Rectal smooth muscle tissue (tissue), 1 donor: Measurements from ENCODE around the gene SLC49A4.

Experiments used
- H3K27ac ChIP-seq: one replicate; pipeline ENCODE4 v1.7.0; 2013; ENCODE audit warnings: low read depth, low read length, inconsistent platforms
- H3K27me3 ChIP-seq: one replicate; pipeline ENCODE4 v1.7.0; 2013; ENCODE audit warnings: low read length; ENCODE audit not compliant: control insufficient read depth, insufficient read depth
- H3K36me3 ChIP-seq: one replicate; pipeline ENCODE4 v1.7.0; 2013; ENCODE audit warnings: low read length; ENCODE audit not compliant: control insufficient read depth, insufficient read depth
- H3K4me1 ChIP-seq: one replicate; pipeline ENCODE4 v1.7.0; 2013; ENCODE audit warnings: low read length; ENCODE audit not compliant: control insufficient read depth, insufficient read depth
- H3K4me3 ChIP-seq: one replicate; pipeline ENCODE4 v1.7.0; 2013; ENCODE audit warnings: low read length
- H3K9ac ChIP-seq: one replicate; pipeline ENCODE4 v1.7.0; 2013; ENCODE audit warnings: low read length

The SLC49A4 gene

DNA sequence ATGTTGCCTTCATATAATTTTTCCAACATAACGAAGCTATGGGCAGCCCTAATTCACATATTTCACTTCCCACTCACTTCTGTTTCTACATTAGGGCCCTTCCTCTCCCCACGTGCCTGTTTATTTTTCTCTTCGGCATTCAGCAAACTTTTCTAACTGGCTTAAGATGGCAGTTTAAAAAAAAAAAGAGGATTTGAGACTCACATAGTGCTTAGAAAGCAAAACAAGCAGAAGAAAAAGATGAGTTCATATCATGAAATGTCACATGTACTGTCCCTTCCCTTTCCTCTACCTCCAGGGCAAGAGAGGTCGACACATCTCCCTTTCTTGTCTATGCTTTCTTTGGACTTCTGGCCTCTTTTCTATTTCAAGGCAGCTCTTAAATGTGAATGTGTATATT, 30.6 kb downstream of the SLC49A4 start:
- Histone ChIP-seq H3K27ac (no peak overlapping the region), H3K27me3 (no peaks in the 10 kb centered on the region), H3K36me3 (no peaks in the 10 kb centered on the region), H3K4me1 (no peaks in the 10 kb centered on the region), H3K9ac (no peak overlapping the region), H3K4me3 (no peak overlapping the region)

DNA sequence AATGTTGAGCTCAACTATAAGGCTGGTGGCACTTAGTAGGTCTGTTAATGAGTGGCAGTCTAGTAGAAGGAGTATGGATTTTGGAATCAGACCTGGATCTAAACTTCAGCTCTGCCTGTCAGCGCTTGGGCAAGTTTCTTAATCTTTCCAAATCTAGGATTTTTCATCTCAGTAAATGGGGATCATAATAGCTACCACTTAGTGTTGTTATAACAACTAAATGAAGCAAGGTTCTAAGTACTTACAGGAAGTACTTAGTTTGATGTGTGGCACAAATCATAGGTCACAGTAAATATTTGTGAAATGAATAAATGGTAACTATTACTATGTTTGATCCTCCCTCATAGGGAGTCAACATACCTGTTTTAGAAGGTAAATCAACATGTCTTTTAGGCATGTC, 31.4 kb downstream of the SLC49A4 start:
- H3K4me3 ChIP-seq, result no peak overlapping the region
- H3K27me3 ChIP-seq, result no peaks in the 10 kb centered on the region
- no peak overlapping the region for H3K27ac ChIP-seq
- H3K9ac ChIP-seq, result no peak overlapping the region
- no peaks in the 10 kb centered on the region for H3K36me3 ChIP-seq
- H3K4me1 ChIP-seq, result no peaks in the 10 kb centered on the region

DNA sequence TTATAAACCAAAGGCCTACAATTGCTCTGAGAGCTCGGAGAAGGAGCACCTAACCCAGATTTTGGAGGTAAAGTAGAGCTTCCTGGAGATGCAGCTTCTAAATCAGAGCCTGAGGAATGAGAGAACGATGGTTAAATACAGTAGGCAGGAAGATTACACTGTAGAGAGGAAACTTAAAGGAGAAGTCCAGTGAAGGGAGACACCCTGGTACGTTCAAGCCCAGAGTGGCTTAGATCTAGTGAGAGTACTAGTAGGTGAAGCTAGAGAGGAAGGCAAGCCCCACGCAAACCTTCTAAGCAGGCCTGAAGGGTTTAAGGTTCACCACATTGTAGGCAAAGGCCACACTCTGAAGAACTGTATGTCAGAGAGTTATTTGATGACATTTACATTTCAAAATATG, 33.4 kb downstream of the SLC49A4 start:
- Histone ChIP-seq H3K9ac (no peak overlapping the region), H3K4me1 (no peaks in the 10 kb centered on the region), H3K4me3 (no peak overlapping the region), H3K27ac (no peak overlapping the region), H3K36me3 (peaks cover 2% of the 10 kb centered on the region), H3K27me3 (no peaks in the 10 kb centered on the region)

DNA sequence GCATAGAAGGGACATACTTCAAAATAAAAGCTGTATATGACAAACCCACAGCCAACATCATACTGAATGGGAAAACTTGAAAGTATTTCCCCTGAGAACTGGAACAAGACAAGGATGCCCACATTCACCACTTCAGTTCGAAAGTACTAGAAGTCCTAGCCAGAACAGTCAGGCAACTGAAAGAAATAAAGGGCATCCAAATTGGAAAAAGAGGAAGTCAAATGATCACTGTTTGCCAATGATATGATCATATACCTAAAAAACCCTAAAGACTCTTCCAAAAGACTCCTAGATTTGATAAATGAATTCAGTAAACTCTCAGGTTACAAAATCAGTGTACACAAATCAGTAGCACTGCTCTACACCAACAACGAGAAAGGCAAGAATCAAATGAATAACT, 40.7 kb downstream of the SLC49A4 start:
- Histone ChIP-seq H3K36me3 (peaks cover 2% of the 10 kb centered on the region), H3K27me3 (no peaks in the 10 kb centered on the region), H3K27ac (no peak overlapping the region), H3K9ac (no peak overlapping the region), H3K4me1 (no peaks in the 10 kb centered on the region), H3K4me3 (no peak overlapping the region)

DNA sequence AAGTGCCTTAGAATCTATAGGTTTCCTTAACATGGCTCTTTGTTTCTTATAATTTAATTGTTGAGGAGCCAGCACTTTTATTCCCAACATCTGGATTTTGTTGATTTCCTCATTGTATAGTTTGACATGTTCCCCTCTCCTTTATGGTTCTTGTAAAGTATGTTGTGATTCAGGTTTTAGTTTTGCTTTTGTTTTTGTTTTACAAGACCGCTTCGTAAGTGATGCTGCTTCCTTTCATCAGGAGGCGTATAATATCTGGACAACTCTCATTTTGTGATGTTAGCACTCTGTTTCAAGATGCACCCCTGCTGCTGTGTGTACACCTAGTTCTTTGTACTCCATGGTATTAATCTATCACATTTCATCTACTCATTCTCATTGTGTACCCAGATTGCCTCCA, 48.7 kb downstream of the SLC49A4 start:
- Histone ChIP-seq H3K9ac (no peak overlapping the region), H3K4me3 (no peak overlapping the region), H3K36me3 (no peaks in the 10 kb centered on the region), H3K4me1 (no peaks in the 10 kb centered on the region), H3K27ac (no peak overlapping the region), H3K27me3 (no peaks in the 10 kb centered on the region)

DNA sequence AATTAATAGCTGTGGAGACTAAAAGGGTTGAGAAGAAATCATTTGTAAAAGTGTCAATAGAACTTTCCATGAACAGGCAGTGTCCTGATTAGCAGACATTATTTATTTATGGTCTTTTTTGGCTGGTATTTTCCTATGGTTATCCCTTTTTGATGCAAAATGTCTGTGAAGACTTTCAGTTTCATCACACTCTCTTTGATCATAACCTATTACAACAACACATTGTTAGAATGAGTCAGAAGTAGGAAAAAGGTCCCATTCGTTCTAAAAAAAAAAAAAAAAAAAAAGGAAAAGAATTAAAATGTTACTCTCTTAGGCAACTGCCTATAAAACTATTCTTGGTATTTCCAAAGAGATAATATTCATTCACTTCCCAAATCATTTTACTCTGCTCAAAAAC, 62.1 kb downstream of the SLC49A4 start:
- no peaks in the 10 kb centered on the region for H3K4me1 ChIP-seq
- H3K27ac ChIP-seq, result no peak overlapping the region
- H3K9ac ChIP-seq, result no peak overlapping the region
- peaks cover 3% of the 10 kb centered on the region for H3K36me3 ChIP-seq
- H3K27me3 ChIP-seq, result no peaks in the 10 kb centered on the region
- H3K4me3 ChIP-seq, result no peak overlapping the region

DNA sequence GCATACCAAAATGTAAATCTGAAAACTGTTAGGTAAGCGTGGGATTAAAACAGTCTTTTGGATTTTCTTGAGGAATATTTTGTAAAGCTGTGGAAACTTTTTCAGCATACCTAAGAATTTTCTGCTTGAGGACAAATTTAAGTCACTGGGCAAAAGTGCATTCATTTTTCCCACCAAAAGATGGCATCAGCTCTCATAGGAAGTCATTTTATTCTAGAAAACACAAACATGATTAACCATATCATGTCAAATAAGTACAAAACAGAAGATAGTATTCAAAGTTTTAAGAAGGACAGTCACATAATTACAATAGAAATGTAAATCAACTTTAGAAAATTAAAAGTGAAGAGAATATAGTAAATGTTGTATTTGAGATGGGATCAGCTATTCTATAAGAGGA, 63.5 kb downstream of the SLC49A4 start:
- Histone ChIP-seq H3K27ac (no peak overlapping the region), H3K36me3 (peaks cover 3% of the 10 kb centered on the region), H3K4me1 (no peaks in the 10 kb centered on the region), H3K9ac (no peak overlapping the region), H3K4me3 (no peak overlapping the region), H3K27me3 (no peaks in the 10 kb centered on the region)

DNA sequence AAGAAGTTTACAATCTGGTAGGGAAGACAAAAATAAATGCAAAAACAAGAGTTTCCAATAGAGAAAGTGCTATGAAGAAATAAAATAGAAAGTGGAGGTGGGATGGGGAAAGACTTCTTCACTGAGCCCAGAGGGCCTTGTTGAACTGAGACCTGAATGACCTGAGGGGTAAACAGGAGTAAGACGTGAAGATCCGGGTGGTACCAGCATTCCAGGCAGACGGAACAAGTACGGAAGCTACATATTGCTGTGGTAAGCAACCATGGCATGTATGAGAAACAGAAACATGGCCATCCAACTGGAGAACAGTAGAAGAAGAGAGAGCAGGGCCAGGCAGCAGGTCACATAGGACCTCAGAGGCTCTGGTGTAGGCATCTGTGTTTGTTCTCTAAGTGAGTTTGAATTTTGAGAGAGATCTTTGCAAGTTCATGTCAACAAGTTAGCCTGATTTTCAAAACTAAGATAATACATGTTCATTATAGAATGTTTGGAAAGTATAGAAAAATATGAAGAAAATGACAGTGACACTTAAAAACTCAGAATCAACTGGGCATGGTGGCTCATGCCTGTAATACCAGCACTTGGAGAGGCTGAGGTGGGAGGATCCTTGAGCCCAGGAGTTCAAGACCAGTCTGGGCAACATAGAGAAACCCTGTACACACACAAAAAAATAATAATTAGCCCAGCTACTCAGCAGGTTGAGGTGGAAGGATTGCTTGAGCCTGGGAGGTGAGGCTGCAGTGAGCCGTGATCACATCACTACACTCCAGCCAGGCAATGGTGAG, 64.3 kb downstream of the SLC49A4 start:
- Histone ChIP-seq H3K4me3 (no peak overlapping the region), H3K27ac (no peak overlapping the region), H3K27me3 (no peaks in the 10 kb centered on the region), H3K36me3 (peaks cover 3% of the 10 kb centered on the region), H3K4me1 (no peaks in the 10 kb centered on the region), H3K9ac (no peak overlapping the region)

DNA sequence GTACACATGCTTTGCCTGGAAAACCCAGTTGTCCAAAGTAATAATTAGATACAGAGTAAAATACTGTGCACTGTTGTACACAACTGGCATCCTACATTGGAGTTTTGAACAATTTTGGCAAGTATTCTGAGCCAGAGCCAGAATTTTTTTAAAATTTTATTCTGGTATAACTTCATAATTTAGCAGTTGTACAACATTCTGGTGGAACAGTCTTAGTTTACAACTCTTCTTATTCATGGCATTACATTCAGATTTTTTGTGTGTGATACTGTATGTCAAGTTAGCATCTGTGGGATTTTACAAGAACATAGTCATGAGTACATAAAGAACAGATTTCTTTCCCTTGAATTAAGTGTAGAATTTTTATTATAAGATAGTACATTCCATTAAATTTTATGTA, 67.5 kb downstream of the SLC49A4 start:
- no peak overlapping the region for H3K9ac ChIP-seq
- H3K4me3 ChIP-seq, result no peak overlapping the region
- no peak overlapping the region for H3K27ac ChIP-seq
- H3K36me3 ChIP-seq, result peaks cover 3% of the 10 kb centered on the region
- H3K27me3 ChIP-seq, result no peaks in the 10 kb centered on the region
- H3K4me1 ChIP-seq, result no peaks in the 10 kb centered on the region

DNA sequence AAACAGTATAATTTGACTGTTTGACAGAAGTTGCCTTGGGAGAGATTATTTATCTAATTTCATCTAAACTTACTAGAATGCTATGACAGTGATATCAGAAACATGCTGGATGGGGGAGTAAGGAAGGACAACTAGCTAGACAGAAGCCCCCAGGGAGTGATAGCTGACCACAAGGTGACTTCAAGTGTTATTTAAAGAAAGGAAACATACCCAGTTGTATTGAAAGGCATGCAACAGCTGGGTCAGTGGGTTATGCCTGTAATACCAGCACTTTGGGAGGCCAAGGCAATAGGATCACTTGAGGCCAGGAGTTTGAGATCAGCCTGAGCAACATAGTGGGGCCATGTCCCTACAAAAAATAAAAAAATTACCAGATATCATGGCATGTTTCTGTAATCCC, 69.6 kb downstream of the SLC49A4 start:
- H3K4me1 ChIP-seq, result no peaks in the 10 kb centered on the region
- no peak overlapping the region for H3K4me3 ChIP-seq
- H3K27ac ChIP-seq, result no peak overlapping the region
- H3K27me3 ChIP-seq, result no peaks in the 10 kb centered on the region
- no peak overlapping the region for H3K9ac ChIP-seq
- peaks cover 3% of the 10 kb centered on the region for H3K36me3 ChIP-seq

DNA sequence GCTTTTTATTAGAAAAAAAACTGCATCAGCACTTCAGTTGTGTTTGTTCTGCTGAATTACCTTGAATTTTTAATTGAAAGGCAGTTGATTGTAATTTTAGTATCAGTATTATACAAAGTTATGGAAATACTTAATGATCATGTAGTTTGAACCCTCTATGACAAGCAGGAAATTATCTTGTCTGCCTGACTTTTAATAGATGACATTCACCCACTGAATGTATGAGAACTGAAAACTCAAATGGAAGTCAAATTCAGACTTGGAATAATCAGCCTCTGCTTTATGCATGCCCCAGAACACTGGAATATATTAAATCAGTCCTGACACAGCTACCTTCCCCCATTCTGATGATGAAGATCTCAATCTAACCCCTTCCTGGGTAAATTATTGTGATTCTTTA, 73.5 kb downstream of the SLC49A4 start:
- Histone ChIP-seq H3K27ac (no peak overlapping the region), H3K36me3 (no peaks in the 10 kb centered on the region), H3K27me3 (no peaks in the 10 kb centered on the region), H3K9ac (no peak overlapping the region), H3K4me3 (no peak overlapping the region), H3K4me1 (no peaks in the 10 kb centered on the region)

DNA sequence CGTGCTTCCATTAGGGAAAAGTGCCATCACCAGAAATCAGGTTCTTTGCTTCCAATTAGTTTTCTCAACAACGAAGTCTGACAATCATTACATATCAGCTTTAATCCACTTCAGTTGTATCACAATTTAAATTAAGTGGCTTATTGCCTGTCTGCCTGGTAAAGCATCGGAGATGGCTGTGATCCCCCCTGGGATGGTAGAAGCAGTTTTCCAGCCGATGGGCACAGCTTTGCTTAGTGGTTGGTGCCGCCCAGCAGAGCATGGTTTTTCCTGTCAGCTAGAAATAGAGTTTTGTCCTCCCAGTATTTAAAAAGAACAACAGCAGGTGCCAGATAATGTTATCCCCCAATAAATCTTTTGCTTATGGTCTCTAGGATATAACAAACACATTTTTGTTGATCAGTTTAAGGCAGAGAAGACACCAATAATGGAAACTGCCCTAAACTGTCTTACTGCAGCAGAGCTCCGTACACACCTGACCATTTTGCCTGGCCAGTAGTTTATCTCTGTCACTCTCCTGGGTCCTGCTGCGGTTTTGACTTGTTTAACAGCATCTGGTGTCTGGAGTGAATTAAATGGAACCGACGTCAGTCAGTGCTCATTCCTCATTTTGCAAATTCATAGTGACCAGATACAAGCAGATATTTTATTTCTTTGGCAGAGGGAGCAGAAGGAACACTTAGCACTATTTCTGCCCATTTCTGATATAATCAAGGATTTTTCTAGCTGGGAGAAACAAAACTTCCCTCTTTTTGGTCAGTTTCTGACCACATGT, 79.1 kb downstream of the SLC49A4 start:
- H3K36me3 ChIP-seq, result no peaks in the 10 kb centered on the region
- no peak overlapping the region for H3K9ac ChIP-seq
- H3K4me3 ChIP-seq, result no peak overlapping the region
- H3K27ac ChIP-seq, result no peak overlapping the region
- no peaks in the 10 kb centered on the region for H3K4me1 ChIP-seq
- H3K27me3 ChIP-seq, result no peaks in the 10 kb centered on the region
